Activated CD8-positive, alpha-beta memory T cell treated with anti-CD3 and anti-CD28 coated beads for 4 hours (primary cell): ENCODE results near the gene EIF3B.
A peak's percentile ranks its signal among the peaks of the same experiment; 100 is the strongest.
"Not testable (repeated sequence)": the region's sequence is repeated elsewhere in the genome, so short reads cannot be mapped to it uniquely, and the experiment has no call there.

Source experiments
- DNase-seq, 2 donors: peaks; one replicate each; pipeline ENCODE4 v3.0.0-alpha.2; 2020; ENCODE audit warnings: low read depth in 2 of 2

Gene EIF3B

DNA sequence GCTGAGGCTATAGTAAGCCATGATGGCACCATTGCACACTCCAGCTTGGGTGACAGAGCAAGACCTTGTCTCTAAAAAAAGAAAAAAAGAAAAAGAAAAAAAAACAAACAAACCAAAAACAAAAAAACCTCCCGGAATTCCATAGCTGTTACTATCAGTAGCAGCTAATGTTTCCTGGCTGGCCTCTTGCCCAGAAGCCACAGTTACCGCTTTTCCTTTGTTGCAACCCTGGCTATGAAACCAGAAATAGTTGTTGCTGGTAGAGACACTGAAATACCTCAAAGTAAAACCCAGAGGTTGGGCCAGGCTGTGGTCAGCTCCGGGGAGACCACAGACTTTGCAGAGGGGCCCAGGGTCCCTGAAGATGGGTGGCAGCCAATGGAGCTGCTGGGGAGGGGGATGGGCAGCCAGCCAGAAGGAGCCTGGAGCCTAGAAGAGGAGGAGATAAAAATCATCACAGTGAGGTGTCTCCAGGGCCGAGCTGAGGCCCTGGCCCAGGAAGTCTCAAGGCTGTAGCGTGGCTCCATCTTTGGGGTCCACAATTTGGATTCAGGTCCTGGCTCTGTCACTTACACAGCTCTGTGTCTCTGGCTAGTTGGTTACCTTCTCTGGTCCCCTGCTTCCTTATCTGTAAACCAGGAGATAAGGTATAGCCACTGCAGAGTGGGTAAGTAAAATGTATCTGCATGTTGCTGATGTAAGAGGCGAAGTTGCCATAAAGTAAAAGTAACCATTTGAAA, 45.4 kb downstream of the EIF3B start:
- DNase-seq: no peak

DNA sequence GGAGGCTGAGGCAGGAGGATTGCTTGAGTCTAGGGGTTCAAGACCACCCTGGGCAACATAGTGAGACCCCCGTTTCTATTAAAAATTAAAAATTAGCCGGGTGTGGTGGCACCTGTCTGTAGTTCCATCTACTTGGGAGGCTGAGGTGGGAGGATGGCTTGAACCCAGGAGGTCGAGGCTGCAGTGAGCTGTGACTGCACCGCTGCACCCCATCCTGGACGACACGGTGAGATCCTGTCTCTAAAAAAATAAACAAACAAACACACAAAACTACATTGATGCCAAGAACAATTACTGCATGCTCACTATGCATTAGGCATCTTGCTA, 48.0 kb downstream of the EIF3B start:
- no peak for DNase-seq

DNA sequence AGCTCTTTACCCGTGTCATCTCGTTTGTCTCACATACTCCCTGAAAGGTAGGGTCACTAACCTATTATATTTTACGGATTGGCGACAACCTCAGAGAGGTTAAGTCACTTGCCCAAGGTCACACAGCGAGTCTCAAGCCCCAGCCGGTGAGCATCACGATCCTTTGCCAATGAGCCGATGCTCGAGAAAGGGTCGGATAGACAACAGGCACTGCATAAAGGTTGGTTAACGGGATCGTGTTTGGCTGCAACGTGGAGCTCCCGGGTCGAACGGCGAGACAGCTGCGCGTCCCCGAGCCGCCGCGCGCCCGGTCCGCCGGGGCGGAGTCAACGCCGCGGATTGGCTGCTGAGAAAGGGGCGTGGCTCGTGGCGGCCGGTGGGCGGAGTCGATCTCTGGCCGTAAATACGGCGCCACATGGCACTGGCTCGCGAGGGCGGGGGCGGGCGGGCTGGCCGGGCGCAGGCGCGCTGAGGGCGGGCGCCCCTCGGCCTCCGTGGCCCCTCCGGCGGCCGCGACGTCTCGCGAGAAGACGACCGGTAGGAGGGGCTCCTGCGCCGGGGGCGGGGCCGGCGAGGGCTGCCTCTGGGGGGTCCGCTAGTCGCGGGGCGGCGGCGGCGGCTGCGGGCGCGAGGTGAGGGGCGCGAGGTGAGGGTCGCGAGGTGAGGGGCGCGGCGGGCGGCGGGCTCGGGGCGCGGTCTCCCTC, 48.5 kb downstream of the EIF3B start, which contains the start of gene CHST12:
Gene CHST12 (plus strand): TSS at position 598 of the 704 bp plus-strand sequence. CDS start 29,029 bp downstream, outside the sequence.
- peak; percentile 88 to 92 for DNase-seq

DNA sequence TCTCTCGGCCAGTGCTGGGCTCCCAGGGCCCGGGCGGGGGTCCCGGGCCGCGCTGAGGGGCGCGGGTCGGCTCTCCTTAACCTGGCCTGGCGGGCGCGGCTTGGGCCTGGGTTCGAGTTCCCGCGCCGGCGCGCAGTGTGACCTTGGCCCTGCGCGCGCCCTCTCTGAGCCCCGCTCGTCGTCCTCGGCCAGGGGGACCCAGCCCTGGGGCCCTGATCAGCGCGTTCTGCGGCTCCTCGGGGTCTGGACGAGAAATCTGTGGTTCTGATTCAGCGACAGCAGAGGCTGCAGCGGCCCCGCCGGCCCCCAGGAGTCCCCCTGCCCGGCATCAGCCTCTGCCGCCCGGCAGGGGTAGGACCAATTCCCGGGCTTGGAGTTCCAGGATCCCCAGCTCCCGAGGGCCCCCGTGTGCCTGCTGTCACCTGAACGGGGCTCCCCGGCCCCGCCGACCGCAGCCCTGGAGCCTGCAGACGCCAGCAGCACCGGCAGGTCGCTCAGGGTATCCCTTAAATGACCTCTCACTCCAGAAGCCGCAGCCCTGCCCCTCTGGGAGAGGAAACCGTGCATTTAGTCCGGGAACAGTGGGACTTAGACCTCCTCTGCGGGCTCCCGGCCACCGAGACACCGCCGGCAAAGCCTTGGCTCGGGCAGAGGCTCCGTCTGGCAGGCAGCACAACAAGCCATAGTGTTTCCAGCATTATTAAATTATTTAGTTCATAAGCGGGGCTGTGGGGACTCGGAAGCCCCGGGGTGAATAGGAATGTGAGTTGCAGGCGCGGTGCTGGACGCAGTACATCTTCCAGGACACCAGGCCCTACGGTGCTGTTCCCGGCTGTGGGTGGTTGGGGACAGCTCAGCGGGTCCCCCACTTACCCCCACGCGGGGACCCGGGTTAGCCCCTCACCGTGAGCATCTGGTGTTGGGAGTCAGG, 49.4 kb downstream of the EIF3B start:
- no peak for DNase-seq

DNA sequence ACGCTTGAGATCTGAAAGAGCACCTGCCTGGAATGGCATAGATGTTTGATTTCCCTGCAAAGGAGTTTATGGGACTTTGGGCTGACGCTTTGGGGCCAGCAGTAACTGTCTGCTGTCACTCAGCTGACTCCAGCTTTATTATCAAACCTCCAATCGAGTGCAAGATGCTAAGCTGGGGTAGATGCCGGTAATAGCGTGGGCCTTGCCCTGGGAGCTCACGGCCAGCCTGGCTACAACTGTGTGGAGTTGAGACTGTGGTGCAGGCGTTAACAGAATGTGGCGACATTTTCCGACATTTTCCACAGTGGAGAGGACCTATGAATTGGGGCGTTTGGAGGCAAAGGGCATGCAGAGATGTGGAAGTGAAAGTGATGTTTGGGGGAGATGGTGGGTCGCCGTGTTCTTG, 50.1 kb downstream of the EIF3B start:
- no peak for DNase-seq

DNA sequence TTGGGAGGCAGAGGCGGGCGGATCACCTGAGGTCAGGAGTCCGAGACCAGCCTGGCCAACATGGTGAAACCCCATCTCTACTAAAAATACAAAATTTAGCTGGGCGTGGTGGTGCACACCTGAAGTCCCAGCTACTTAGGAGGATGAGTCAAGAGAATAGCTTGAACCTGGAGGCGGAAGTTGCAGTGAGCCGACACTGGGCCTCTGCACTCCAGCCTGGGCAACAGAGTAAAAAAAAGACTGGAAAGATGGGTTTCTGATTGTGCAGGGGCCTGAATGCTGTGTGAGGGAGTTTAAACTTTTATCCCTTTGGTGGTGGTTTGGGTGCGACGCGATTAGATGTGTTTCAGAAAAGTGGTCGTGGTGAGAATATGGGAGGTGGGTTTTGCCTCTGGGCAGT, 50.6 kb downstream of the EIF3B start:
- DNase-seq: no peak

DNA sequence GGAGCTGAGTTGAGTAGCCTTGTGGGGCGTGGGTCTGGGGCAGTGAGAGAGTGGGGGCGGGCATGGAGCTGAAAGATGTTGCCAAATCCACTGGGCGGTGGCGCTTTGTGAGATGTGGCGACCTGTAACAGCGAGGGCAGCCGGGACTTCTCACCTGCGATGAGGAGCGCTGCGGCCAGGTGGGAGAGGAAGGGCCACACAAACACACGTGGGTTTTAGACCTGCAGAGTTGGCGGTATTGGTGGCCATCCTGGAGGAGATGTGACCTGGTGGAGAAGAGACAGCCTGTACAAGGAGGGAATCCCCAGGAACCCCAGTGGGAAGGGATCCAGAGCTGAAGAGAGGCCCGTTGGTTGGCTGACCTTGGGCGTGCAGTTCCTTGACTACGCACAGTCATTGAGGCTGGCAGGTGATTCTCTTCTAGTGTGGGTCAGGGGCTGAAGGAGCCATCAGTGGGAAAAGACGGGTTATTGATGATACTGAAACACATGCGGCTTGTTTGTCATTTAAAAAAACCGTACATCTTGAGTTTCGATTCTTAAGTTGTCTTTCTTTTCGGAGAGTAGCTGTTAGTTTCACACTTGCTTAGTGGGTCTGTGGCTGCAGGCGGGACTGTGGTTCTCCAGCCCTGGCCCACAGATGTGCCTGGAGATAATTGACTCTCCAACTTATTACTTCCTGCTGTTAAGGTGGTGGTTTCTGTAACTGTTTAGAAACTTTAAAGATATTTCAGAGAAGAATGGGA, 51.1 kb downstream of the EIF3B start:
- peak in 1 of 2 donors; percentile 35 for DNase-seq

DNA sequence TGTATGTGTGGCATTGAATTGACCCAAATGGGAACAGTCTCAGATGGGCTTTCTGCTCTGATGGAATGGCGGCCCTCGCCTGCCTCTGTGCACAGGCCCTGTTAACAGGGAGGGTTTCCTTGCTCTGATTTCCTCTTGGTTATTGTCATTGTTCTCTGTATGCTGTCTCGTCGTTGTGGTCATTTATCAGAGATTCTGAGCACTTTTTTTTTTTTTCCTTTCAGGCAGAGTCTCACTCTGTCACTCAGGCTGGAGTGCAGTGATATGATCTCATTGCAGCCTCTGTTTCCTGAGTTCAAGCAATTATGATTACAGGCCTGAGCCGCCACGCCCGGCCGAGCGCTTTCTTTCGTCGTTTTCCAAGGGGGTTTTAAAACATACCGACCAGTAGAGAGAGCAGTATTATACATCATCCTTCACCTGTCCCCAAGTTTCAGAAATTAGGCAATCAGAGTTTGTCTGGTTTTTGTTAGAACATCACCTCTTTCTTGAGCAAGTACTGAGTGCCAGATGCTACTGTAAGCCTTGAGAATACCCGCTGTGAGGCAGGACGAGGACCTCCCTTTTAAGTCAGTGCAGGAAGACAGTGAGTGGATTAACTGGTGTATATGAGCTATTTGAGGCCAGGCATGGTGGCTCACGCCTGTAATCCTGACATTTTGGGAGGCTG, 55.3 kb downstream of the EIF3B start:
- no peak for DNase-seq

DNA sequence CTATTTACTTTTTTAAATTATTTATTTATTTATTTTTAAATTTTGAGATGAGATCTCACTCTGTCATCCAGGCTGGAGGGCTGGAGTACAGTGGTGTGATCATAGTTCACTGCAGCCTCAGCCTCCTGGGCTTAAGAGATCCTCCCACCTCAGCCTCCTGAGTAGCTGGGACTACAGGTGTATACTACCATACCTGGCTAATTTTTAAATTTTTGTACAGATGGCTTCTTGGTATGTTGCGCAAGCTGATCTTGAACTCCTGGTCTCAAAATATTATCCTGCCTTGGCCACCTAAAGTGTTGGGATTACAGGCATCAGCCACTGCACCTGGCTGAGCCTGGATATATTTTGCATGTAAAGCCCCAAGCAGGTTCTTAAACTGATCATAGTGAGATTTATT, 56.4 kb downstream of the EIF3B start:
- no peak for DNase-seq

DNA sequence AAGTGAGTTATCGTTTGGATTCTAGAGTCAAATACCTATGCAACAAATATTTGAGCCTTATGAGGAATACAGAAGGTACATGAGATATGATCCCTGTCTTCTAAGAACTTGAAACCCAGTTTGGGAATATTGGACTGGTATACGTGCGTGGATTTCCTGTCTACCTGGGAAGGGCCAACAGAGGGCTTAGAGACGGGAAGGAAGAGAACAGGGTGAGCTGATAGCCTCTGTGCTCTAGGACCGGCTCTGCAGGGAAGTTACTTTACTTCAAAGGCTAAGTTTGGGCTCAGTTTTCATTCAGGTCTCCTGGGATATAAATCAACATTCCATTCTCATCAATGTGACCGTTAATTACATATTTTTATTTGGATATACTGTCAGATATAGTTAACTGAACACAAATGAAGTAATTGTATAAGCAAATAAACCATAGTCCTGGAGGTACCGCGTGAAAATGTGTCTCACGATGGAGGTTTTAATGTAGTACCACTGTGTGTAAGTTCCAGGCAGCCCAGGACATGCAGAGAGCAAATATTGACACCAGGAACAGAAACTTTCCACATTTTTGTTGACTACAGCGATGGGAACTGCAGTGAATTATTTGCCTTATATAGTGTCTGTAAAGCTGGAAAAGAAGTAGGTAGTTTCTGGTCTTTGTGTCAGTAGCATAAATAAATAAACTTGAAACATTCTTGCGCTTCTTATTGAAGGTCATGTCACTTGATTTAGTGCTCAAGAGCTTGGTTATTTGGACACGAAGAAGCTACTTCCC, 57.4 kb downstream of the EIF3B start:
- no peak for DNase-seq

DNA sequence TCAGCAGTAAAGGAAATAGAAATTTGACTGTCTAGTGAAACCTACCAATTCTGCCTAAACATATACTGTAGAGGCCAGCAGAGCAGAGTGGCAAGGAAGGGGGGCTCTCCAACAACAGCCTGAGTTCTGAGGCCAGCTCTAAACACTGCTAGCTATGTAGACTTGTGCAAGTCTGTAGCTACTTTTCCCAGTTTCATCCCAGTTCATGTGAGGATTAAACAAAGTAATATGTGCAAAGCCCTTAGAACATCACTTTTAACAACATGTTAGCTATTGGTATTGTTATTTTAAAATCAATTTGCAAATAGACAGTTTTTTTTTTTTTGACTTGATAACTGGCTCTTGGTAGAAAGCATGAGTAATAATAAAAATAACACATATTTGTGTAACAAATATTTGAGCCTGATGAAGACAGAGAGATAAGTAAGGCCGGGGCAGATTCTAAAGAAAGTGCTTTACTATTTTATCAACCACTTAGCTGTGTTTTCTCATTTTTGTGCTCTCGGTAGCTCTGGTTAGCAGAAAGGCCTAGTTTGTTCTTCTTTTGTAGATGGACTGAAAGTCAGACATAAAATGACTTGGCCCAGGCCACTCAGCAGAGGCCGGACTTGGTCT, 58.1 kb downstream of the EIF3B start:
- no peak for DNase-seq

DNA sequence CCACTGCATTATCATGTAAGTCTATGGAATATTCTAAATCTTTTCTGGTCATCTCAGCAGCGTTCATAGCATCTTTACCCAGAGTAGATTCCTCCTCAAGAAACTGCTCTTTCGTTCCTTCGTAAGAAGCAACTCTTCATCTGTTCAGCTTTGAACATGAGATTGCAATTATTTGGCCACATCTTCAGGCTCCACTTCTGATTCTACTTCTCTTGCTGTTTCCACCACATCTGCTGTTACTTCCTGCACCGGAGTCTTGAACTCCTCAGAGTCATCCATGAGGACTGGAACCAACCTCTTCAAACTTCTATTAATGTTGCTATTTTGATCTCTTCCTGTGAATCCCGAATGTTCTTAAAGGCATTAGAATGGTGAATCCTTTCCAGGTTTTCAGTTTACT, 61.4 kb downstream of the EIF3B start:
- DNase-seq: no peak

DNA sequence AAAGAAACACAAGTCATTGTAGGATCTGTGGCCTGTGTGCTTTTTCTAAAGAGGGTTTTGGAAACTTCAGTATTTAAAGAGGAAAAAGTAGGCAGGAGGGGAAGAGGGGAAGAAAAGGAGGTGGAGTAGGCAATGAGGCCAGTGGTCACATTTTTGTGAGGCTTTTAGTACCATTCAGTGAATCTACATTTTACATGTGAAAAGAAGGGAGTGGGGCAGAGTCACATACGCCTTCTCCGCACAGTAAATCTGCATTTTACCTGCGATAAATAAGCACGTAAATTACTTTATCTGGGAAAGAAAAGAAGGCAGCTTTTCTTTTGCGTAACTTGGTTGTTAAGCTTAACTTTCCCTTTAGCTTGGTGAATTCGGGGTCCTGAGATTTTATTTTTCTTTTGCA, 62.0 kb downstream of the EIF3B start:
- no peak for DNase-seq

DNA sequence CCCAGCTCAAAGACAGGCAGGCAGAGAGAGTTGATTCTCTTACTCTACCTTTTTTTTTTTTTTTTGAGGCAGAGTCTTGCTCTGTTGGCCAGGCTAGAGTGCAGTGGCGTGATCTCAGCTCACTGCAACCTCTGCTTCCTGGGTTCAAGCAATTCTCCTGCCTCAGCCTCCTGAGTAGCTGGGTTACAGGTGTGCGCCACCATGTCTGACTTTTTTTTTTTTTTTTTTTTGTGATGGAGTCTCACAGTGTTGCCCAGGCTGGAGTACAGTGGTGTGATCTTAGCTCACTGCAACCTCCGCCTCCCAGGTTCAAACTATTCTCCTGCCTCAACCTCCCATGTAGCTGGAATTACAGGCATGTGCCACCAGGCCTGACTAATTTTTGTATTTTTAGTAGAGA, 62.6 kb downstream of the EIF3B start:
- not testable (repeated sequence) for DNase-seq

DNA sequence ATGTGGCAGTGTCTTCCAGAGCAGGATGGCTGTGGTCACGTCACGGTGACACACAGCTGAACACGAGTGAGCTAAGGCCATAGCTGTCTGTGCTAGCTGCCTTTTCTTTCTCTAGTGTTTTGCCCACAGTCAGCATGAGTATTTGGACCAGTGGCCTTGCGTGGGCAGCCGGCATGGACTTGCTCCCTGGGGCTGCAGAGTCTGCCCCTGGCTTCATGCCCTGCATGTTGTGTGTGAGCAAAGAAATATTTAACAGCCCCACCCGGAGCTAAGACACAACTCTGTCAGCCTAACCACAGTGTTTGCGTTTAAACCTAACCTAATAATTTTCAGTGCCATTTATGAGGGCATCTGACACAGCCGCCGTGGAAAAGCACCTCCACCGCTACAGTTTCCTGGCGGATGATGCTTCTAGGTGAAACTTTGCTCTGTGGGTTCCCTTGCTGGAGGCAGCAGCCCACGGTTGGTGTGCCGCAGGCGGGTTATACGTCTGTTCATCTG, 63.4 kb downstream of the EIF3B start:
- peak; percentile 41 to 47 for DNase-seq

DNA sequence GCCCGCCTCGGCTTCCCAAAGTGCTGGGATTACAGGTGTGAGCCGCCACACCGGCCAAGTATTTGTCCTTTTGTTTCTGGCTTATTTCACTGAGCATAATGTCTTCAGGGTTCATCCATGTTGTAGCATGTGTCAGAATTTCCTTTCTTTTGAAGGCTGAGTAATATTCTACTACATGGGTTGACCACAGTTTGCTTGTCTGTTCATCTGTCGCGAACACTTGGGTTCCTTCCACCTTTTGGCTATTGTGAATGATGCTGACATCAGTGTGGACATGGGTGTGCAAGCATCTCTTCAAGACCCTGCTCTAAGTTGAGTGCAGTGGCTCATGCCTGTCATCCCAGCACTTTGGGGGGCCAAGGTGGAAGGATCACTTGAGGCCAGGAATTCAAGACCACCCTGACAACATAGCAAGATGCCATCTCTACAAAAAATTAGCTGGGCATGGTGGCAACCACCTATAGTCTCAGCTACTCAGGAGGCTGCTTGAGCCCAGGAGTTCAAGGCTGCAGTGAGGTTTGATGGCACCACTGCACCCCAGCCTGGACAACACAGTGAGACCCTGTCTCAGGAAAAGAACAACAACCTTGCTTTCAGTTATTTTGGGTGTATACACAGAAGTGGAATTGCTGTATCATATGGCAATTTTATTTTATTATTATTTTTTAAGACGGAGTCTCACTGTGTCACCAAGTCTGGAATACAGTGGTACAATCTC, 65.7 kb downstream of the EIF3B start:
- no peak for DNase-seq

DNA sequence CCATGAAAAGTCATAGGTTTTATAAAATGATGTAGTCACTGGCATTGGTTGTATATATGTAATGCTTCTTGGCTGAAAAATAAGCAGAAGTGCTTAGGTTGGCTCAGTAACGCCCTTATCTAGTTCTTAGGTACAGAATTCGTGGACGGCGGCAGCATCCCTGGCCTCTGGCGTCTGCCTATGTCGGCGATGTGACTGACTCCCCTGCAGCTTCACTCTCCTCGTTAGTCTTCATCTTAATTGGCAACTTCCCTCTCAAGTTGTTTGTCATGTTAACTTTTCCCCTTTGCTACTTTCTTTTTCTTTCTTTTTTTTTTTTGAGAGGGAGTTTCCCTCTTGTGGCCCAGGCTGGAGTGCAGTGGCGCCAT, 67.3 kb downstream of the EIF3B start:
- no peak for DNase-seq

DNA sequence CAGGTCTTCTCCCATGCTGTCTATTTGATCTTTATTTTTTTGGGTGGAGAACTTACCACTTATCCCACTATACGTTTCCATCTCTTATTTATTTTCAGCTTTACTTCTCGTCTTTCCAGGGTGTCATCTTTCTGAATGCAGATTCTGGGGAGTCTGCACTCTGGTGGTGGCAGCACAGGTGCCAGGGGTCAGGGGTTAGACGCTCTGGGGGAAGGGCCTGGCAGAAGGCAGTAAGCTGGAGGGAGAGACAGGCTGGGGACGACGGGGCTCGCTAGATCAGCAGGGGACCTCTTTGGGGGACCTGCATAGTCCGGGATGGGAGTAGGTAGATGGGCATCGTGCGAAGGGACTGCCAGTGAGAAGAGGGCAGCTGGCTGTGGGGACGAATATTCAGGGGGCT, 71.1 kb downstream of the EIF3B start:
- DNase-seq: no peak
